Natural killer cell treated with Interleukin-12 subunit alpha and Interleukin-12 subunit beta and Interleukin-15 and Interleukin-18, amount 100 ng/mL, for 72 hours (primary cell): ENCODE results near the gene NCAM1. TPM values are rescaled to one million over a fixed set of nuclear protein-coding genes. Genes with fewer than 3 reads are reported as not detected.
A peak's percentile ranks its signal among the peaks of the same experiment; 100 is the strongest.
"Not testable (repeated sequence)": the region's sequence is repeated elsewhere in the genome, so short reads cannot be mapped to it uniquely, and the experiment has no call there.

Experiments used
- ATAC-seq, 2 donors: fragments of 150-1000 bp; cut with Tn5 transposase in 1 of 2; sonication (Bioruptor Pico), chemical (Tn5 transposase) in 1 of 2; 2 replicates each; pipeline ENCODE4 v1.10.0; 2021
- DNase-seq: peaks from one replicate; pipeline ENCODE4 v3.0.0; 2022; ENCODE audit warnings: low spot score
- H3K27ac Mint-ChIP-seq, 2 donors: 1 replicate in 1 of 2; 2 replicates in 1 of 2; pipeline ENCODE4 v1.8.0; 2022; ENCODE audit warnings: mixed read lengths in 2 of 2, mild to moderate bottlenecking in 1 of 2, moderate library complexity in 1 of 2
- H3K27me3 Mint-ChIP-seq, 2 donors: 1 replicate in 1 of 2; 2 replicates in 1 of 2; pipeline ENCODE4 v1.8.0; 2022; ENCODE audit warnings: mixed read lengths in 2 of 2
- H3K36me3 Mint-ChIP-seq: one replicate; pipeline ENCODE4 v1.8.0; 2022; ENCODE audit warnings: mixed read lengths
- H3K4me1 Mint-ChIP-seq, 2 donors: 1 replicate in 1 of 2; 2 replicates in 1 of 2; pipeline ENCODE4 v1.8.0; 2022; ENCODE audit warnings: low read depth in 2 of 2, mixed read lengths in 2 of 2, mild to moderate bottlenecking in 1 of 2
- H3K4me3 Mint-ChIP-seq: one replicate; pipeline ENCODE4 v1.8.0; 2022; ENCODE audit warnings: mixed read lengths
- H3K9me3 Mint-ChIP-seq: 2 replicates; pipeline ENCODE4 v1.8.0; 2022; ENCODE audit warnings: mixed read lengths
- total RNA-seq, 2 donors: library from RNA; stranded (reverse); gene quantifications; one replicate each; pipeline ENCODE4 v1.2.3, GENCODE V29; 2022

Gene NCAM1
- 10 to 100 TPM; 54.2 to 65.7 TPM for total RNA-seq

DNA sequence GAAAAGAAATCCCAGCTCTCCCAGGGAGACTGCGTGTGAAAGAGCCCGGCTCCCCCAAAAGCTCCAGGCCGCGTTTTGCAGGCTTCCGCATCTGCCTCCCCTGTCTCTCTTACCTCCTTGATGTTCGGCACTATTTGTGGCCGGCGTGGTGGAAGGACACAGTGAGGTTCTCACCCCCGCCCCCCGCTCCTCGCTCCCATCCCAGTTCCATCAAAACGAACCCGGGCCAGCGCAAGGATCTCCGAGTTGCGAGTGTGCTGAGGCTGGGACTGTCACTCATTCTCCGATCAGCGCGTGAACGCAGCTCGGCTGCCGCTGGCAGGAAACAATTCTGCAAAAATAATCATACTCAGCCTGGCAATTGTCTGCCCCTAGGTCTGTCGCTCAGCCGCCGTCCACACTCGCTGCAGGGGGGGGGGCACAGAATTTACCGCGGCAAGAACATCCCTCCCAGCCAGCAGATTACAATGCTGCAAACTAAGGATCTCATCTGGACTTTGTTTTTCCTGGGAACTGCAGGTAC, at the start of gene NCAM1:
Gene NCAM1, plus strand, starts transcription at position 275 of the 523 bp plus-strand sequence.
- Mint-ChIP-seq H3K9me3 (no peaks in the 10 kb centered on the region), H3K27ac (peak within 1 kb of the TSS; percentile 87 to 90), H3K4me3 (peak within 1 kb of the TSS; percentile 93), H3K4me1 (peaks cover 16 to 27% of the 10 kb centered on the region in 2 donors), H3K36me3 (no peaks in the 10 kb centered on the region), H3K27me3 (no peaks in the 10 kb centered on the region)
- peak; percentile 83 for DNase-seq
- ATAC-seq = peak; percentile 66 to 68

DNA sequence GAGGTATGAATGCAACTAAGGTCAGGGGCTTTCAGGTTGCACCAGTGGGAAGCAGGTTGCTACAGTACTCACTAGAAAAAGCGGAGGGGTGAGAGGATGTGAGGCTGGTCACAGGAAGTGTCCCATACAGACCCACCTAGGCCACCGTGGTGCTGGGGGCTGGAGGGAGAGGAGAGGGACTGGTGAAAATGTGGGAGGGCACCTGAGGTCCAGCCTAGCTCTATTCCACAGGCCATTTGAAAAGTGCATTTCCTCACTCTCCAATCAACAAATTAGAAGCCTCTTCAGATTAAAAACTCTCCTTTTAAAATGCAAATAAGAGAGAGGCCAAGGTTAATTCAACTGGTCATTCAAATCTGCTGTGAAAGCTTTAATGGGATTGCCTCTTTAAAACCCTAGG, 38.6 kb upstream of the NCAM1 start:
- peaks cover 4 to 6% of the 10 kb centered on the region in 2 donors for H3K4me1 Mint-ChIP-seq
- H3K27me3 Mint-ChIP-seq = peaks cover 5 to 9% of the 10 kb centered on the region in 2 donors
- H3K27ac Mint-ChIP-seq = peak overlapping the region in 1 of 2 donors; percentile 80
- H3K36me3 Mint-ChIP-seq = no peaks in the 10 kb centered on the region
- H3K4me3 Mint-ChIP-seq = no peak overlapping the region
- no peak for ATAC-seq
- DNase-seq = no peak
- no peaks in the 10 kb centered on the region for H3K9me3 Mint-ChIP-seq

DNA sequence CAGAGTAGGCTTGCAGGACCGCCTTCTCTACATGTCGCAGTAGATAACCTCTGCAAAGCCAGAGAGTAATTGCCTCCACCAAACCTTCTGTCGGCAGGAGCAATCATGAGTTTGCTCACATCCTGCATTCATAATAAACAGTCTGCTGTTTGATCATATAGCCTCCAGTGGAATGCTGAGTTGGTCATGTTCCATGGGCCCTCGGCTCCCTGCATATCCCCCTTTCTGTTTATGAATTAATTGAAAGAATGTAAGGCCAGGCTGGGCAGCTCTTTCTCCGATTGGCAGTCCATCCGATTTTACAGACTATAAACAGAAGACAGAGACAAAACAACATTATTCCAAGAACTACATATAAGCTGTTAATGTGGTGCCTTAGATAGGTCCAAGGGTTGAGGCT, 36.4 kb upstream of the NCAM1 start:
- H3K4me1 Mint-ChIP-seq, H3K27me3 Mint-ChIP-seq, DNase-seq, H3K9me3 Mint-ChIP-seq, ATAC-seq, H3K4me3 Mint-ChIP-seq, H3K36me3 Mint-ChIP-seq: not testable (repeated sequence)
- peak overlapping the region in 1 of 2 donors; percentile 66 for H3K27ac Mint-ChIP-seq

DNA sequence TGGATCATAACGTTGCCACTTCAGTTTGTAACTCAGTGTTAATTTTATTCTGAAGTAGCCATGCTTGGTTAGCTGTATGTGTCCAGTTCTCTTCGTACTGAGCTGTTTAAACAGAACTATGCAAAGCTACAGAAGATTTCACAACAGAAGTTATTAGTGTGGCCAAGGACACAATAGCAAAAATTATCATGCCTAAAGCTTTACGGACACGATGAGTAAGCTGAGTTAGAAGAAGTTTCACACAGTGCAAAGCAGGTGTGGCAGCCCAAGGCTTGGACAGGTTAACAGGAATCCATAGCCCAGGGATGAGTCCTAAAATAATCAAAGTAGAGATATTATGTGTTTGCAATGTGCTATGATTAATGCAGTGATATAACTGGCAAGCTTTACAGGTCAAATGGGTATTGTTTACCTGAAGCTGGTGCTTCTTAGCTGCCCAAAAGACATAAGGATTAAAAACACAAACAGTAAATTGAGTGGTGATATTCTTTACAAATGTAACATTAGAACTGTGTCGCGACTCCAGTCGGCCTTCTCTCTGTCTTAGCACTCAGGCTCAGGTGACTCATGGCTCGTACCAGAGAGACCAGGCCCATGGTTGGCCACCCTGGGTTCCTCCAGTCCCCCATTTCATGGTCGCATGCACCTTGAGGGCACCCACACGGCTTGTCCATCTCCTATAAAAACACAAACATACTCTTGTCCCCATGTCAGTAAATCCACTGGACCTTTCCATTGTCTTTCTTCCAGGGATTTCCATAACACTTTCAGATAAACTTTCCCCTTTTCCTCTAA, 35.5 kb upstream of the NCAM1 start:
- no peak overlapping the region for H3K27ac Mint-ChIP-seq
- H3K9me3 Mint-ChIP-seq = no peaks in the 10 kb centered on the region
- H3K36me3 Mint-ChIP-seq = peaks cover 3% of the 10 kb centered on the region
- no peak overlapping the region for H3K4me3 Mint-ChIP-seq
- peaks cover 5 to 9% of the 10 kb centered on the region in 2 donors for H3K27me3 Mint-ChIP-seq
- H3K4me1 Mint-ChIP-seq = peaks cover 6% of the 10 kb centered on the region in 2 donors
- ATAC-seq (no peak), DNase-seq (no peak)

DNA sequence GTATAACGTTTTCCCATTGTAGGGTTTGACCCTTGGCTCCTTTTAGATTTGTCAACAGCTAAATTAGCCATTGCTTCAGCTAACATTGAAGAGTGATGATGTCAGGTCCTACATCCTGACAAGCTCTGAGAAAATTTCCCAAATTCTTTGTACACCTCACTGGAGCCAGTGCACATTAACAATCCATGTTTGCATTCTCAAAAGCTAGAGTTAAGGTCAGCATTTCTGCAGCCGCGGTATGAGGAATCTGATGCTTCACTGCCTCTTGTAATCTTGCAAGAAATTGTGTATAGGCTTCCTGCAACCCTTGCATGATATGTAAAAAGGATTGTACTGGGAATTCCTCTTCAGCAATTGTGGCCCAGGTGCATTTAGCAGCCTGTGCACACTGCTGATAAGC, 33.1 kb upstream of the NCAM1 start:
- H3K9me3 Mint-ChIP-seq = no peaks in the 10 kb centered on the region
- DNase-seq = no peak
- ATAC-seq = no peak
- peaks cover 0 to 16% of the 10 kb centered on the region in 2 donors for H3K27me3 Mint-ChIP-seq
- H3K36me3 Mint-ChIP-seq = peaks cover 6% of the 10 kb centered on the region
- peaks cover 0 to 4% of the 10 kb centered on the region in 2 donors for H3K4me1 Mint-ChIP-seq
- H3K4me3 Mint-ChIP-seq = no peak overlapping the region
- no peak overlapping the region for H3K27ac Mint-ChIP-seq

DNA sequence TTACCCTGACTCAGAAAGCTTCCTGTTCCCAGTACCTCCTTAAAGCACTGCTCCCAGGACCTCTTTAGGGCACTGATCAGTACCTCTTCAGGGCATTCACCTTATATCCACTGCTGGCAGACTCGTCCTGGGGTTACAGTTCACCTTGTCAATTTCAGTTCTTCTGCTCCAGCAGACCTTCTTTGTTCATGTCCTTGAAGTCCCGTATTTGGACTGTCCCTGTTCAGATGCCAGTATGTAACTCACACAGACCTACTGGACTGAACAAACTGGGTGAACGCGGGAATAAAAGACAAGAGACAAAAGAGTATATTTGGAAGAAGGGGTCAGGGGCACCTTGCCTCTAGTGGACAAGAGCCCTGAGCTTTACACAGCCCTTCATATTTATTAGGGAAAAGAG, 31.8 kb upstream of the NCAM1 start:
- Mint-ChIP-seq H3K27me3 (peaks cover 0 to 20% of the 10 kb centered on the region in 2 donors), H3K4me3 (no peak overlapping the region), H3K27ac (no peak overlapping the region), H3K9me3 (no peaks in the 10 kb centered on the region), H3K4me1 (peaks cover 0 to 4% of the 10 kb centered on the region in 2 donors), H3K36me3 (peaks cover 6% of the 10 kb centered on the region)
- no peak for ATAC-seq
- no peak for DNase-seq

DNA sequence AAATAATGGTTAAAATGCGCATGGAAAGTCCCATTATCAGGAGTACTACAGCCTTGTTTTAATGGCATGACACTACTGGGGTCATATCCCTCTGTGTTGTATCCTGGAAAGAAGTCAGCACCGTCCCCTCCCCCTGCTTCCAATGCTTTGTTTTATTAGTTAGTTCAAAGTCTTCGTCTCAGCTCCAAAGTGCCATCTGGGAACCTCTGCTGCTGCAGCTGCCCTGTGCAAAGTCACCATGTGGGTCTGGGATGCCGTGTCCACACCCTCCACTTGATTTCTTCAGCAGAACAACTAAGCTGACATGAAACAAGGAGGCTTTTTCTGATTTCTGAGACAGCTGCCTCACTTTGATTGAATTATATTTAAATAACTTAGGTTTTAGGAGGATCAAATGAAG, 29.5 kb upstream of the NCAM1 start:
- Mint-ChIP-seq H3K9me3 (no peaks in the 10 kb centered on the region), H3K4me1 (peaks cover 0 to 4% of the 10 kb centered on the region in 2 donors), H3K27me3 (peaks cover 2 to 20% of the 10 kb centered on the region in 2 donors), H3K27ac (no peak overlapping the region), H3K36me3 (peaks cover 6% of the 10 kb centered on the region), H3K4me3 (no peak overlapping the region)
- DNase-seq (no peak), ATAC-seq (no peak)

DNA sequence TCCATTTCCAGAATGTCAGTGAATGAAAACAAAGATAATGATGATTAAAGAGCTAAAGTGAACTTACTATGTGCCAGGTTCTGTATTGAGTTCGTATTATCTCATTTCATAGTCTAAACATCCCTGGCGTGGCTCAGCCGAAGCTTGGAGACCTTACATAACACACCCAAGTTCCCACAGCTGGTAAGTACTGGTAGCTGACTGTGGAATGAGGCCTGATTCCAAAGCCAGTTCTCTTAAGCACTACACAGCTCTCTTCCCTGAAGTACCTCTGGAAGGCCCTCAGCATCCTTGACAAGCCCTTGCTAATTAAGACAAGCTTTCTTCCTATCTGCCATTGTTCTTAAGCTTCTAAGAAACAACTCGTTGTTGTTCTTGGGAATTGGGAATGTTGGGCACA, 28.6 kb upstream of the NCAM1 start:
- no peak overlapping the region for H3K4me3 Mint-ChIP-seq

DNA sequence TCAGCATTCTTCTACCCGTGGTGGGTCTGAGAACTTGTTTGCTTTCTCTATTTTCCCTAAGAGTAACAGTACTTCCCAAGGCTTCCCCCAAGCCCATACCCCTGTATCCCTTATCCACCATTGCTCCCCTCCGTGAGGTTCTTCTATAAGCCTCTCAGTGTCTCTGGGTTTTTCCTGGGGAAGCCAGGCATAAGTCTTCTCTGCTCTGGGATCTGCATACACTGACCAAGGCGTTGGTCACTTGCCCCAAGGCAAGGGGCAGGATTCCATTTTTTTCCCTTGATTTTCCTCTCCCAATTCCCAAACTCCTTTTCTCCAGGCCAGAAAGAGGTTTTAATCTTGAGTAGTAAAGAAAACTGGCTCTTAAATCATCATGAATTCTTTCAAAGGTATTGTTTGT, 27.2 kb upstream of the NCAM1 start:
- H3K9me3 Mint-ChIP-seq = no peaks in the 10 kb centered on the region
- peaks cover 6% of the 10 kb centered on the region for H3K36me3 Mint-ChIP-seq
- no peak overlapping the region for H3K27ac Mint-ChIP-seq
- H3K4me1 Mint-ChIP-seq = peaks cover 0 to 6% of the 10 kb centered on the region in 2 donors
- DNase-seq (no peak), ATAC-seq (no peak)
- no peak overlapping the region for H3K4me3 Mint-ChIP-seq
- H3K27me3 Mint-ChIP-seq = peaks cover 10 to 27% of the 10 kb centered on the region in 2 donors

More for the DNA sequence above, 28.6 kb upstream of the NCAM1 start:
- peaks cover 5 to 20% of the 10 kb centered on the region in 2 donors for H3K27me3 Mint-ChIP-seq
- H3K9me3 Mint-ChIP-seq = no peaks in the 10 kb centered on the region
- no peak for ATAC-seq
- peaks cover 6% of the 10 kb centered on the region for H3K36me3 Mint-ChIP-seq
- DNase-seq = no peak
- peaks cover 0 to 4% of the 10 kb centered on the region in 2 donors for H3K4me1 Mint-ChIP-seq
- no peak overlapping the region for H3K27ac Mint-ChIP-seq

DNA sequence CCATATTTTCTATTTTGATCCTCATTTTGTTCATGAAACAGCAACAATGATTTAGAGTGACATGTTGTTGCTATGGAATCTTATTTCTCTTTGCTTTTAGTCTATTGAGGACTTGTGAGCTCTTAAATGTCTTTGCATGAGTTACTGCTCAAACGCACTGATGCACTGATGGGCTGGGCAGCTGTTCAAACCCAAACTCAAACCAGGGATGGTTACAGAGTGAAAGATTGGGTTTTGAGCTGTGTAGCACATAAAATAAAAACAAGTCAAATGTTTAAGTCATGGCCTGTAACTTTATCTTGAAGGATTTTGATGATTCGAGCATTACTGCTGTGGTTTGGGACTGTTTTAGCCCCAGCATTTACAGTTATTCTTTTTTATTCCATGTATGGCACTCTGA, 20.1 kb upstream of the NCAM1 start:
- no peak overlapping the region for H3K27ac Mint-ChIP-seq
- DNase-seq (no peak), ATAC-seq (no peak)
- no peaks in the 10 kb centered on the region for H3K9me3 Mint-ChIP-seq
- no peaks in the 10 kb centered on the region for H3K36me3 Mint-ChIP-seq
- peaks cover 22 to 26% of the 10 kb centered on the region in 2 donors for H3K27me3 Mint-ChIP-seq
- H3K4me1 Mint-ChIP-seq = peaks cover 0 to 2% of the 10 kb centered on the region in 2 donors
- H3K4me3 Mint-ChIP-seq = no peak overlapping the region

DNA sequence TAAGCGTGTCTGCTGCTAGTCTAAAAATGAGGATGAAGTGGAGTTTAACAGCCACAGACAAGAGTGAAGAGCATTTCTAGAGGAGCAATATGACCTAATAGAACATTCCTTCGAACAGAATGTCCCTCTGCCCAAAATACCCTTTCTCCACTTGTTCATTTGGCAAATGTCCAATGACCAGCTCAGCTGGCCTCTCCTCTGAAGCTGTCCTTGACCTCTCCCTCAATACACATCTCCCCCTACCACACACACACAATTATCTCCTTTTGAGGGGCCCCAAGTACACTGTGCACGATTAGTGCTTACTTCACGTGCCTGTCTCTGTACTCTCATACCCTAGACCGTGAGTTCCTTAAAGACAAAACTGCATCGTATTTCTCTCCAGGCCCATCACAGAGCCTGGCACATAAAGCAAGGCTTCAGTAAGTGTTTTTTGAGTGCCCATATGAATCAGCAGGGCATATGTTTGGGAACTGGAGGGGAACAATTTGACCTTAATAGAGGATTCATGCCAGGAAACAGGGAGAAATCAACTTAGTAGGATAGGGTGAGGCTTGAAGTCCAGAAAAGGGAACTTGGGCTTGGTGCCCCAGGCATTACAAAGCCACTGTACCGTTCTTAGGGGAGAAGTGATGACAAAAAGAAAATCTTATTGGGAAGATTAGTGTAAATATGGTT, 18.1 kb upstream of the NCAM1 start:
- peaks cover 4% of the 10 kb centered on the region for H3K36me3 Mint-ChIP-seq
- no peaks in the 10 kb centered on the region for H3K4me1 Mint-ChIP-seq
- H3K4me3 Mint-ChIP-seq = no peak overlapping the region
- H3K9me3 Mint-ChIP-seq = no peaks in the 10 kb centered on the region
- DNase-seq = no peak
- no peak for ATAC-seq
- peaks cover 26 to 36% of the 10 kb centered on the region in 2 donors for H3K27me3 Mint-ChIP-seq
- no peak overlapping the region for H3K27ac Mint-ChIP-seq

DNA sequence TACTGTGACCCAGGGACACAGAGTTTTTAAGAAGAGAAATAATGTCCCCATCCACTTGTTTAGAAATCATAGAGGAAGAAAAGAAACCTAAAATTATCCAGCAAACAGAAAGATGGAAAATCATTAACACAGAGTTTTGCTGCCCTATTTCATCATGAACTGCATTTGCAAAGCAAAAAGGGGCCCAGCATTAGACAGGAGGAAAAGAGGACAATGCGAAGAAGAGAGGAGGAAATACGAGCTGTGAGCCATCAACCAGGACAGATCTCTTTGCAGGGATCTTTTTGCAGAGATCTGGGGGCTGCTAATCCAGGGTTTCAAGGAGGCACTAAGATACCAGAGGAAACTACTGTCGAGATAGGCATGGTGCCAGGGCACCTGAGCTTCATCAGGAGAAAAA, 14.4 kb upstream of the NCAM1 start:
- DNase-seq (no peak), ATAC-seq (no peak)
- H3K9me3 Mint-ChIP-seq = no peaks in the 10 kb centered on the region
- H3K4me3 Mint-ChIP-seq = no peak overlapping the region
- peaks cover 18 to 28% of the 10 kb centered on the region in 2 donors for H3K27me3 Mint-ChIP-seq
- H3K36me3 Mint-ChIP-seq = peaks cover 4% of the 10 kb centered on the region
- no peak overlapping the region for H3K27ac Mint-ChIP-seq
- H3K4me1 Mint-ChIP-seq = peaks cover 5 to 8% of the 10 kb centered on the region in 2 donors

DNA sequence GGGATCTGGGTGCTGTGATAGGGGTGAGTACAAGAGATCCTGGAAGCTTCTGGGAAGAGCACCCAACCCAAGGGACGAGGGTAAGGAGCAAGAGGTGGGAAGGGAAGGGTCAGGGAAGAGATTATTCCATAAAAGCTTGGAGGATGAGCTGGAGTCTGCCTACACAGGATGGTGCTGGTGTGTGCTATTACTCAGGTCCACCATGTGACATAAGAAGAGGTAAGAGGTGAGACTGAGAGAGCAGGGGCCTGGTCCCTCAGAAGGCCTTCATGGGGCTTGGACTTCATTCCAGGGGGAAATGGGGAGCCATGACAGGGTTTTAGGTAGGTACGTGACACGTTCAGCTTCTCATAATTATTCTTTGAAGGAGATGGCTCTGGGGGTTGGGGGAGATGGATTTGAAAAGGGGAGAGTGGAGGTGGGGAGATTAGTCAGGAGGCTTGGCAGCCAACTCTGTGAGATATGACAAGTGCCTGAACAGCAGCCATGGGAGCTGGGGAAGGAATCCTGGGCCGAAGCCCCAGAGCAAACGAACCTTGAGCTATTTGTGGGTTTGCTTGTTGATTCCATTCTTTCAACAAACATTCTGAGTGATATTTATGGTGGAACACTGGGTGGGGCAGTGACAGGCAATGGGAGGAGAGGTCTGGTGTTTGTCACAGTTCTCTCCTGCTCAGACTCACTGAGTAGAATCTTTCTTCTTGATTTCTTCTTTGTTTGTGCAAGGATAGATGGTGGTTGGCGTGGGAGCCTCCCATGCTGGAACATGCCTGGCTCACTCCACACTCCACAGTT, 11.2 kb upstream of the NCAM1 start:
- H3K27ac Mint-ChIP-seq = no peak overlapping the region
- H3K4me1 Mint-ChIP-seq = peaks cover 7 to 10% of the 10 kb centered on the region in 2 donors
- ATAC-seq (no peak), DNase-seq (no peak)
- peaks cover 26 to 28% of the 10 kb centered on the region in 2 donors for H3K27me3 Mint-ChIP-seq
- H3K36me3 Mint-ChIP-seq = peaks cover 4% of the 10 kb centered on the region
- H3K4me3 Mint-ChIP-seq = no peak overlapping the region
- no peaks in the 10 kb centered on the region for H3K9me3 Mint-ChIP-seq
